DOHH2 (cell line): ENCODE measurements around the gene MRGPRX3.
A peak's percentile ranks its signal among the peaks of the same experiment; 100 is the strongest.

Source experiments
- CTCF ChIP-seq: fragments of 200-600 bp; sonication (generic); IDR thresholded peaks from one replicate; pipeline ENCODE4 v1.5.1; 2014; ENCODE audit warnings: antibody characterized with exemption, mild to moderate bottlenecking, low read depth, low read length; ENCODE audit not compliant: poor library complexity, severe bottlenecking
- EZH2phosphoT487 ChIP-seq: fragments of 200-600 bp; sonication (generic); IDR thresholded peaks from 2 replicates; pipeline ENCODE4 v1.6.1; 2017; ENCODE audit warnings: borderline replicate concordance, mild to moderate bottlenecking, antibody characterized with exemption, low read length, moderate library complexity, mixed read lengths

GRCh38 chr11:18171377-18172000 lies 39.1 kb downstream of the MRGPRX3 start:
- peak; percentile 63 for TF ChIP-seq CTCF
- TF ChIP-seq EZH2phosphoT487 = no peak
